H9 (cell line): ENCODE data around the gene PLA2G2E. TPM values are rescaled to one million over a fixed set of nuclear protein-coding genes. Genes with fewer than 3 reads are reported as not detected.

ENCODE experiments used
- DNase-seq: peaks from one replicate; pipeline ENCODE4 v3.0.0-alpha.2; 2017
- H2AFZ ChIP-seq: one replicate; pipeline ENCODE4 v1.6.1; 2013; ENCODE audit warnings: mild to moderate bottlenecking, low read length, control low read depth, moderate library complexity
- H2AK5ac ChIP-seq: 2 replicates; pipeline ENCODE4 v1.6.1; 2013; ENCODE audit warnings: low read length, control low read depth, mixed read lengths; ENCODE audit not compliant: insufficient read length
- H2BK120ac ChIP-seq: one replicate; pipeline ENCODE4 v1.6.1; 2013; ENCODE audit warnings: low read depth, mild to moderate bottlenecking, low read length, control low read depth, inconsistent platforms; ENCODE audit not compliant: poor library complexity, severe bottlenecking
- H2BK12ac ChIP-seq: 2 replicates; pipeline ENCODE4 v1.6.1; 2013; ENCODE audit warnings: low read length, control low read depth, mixed read lengths, low read depth; ENCODE audit not compliant: insufficient read length
- H2BK15ac ChIP-seq: 2 replicates; pipeline ENCODE4 v1.6.1; 2013; ENCODE audit warnings: low read depth, low read length, control low read depth
- H2BK20ac ChIP-seq: one replicate; pipeline ENCODE4 v1.6.1; 2013; ENCODE audit warnings: low read depth, mild to moderate bottlenecking, low read length, control low read depth, inconsistent platforms; ENCODE audit not compliant: poor library complexity, severe bottlenecking
- H2BK5ac ChIP-seq: 2 replicates; pipeline ENCODE4 v1.6.1; 2013; ENCODE audit warnings: low read length, control low read depth, mixed read lengths; ENCODE audit not compliant: insufficient read length
- H3K14ac ChIP-seq: 2 replicates; pipeline ENCODE4 v1.6.1; 2013; ENCODE audit warnings: low read length, control low read depth; ENCODE audit not compliant: insufficient read depth
- H3K18ac ChIP-seq: 2 replicates; pipeline ENCODE4 v1.6.1; 2013; ENCODE audit warnings: low read depth, mild to moderate bottlenecking, mixed read lengths, low read length, control low read depth; ENCODE audit not compliant: insufficient read length
- H3K23ac ChIP-seq: 2 replicates; pipeline ENCODE4 v1.6.1; 2013; ENCODE audit warnings: low read length, control low read depth, mixed read lengths, low read depth; ENCODE audit not compliant: insufficient read length
- H3K23me2 ChIP-seq: 2 replicates; pipeline ENCODE4 v1.6.1; 2013; ENCODE audit warnings: low read depth, mild to moderate bottlenecking, mixed read lengths, low read length, control low read depth; ENCODE audit not compliant: insufficient read length, poor library complexity, severe bottlenecking
- H3K27ac ChIP-seq: 2 replicates; pipeline ENCODE4 v1.5.1; 2013; ENCODE audit warnings: low read length, control low read depth, mixed read lengths, low read depth; ENCODE audit not compliant: insufficient read length
- H3K27me3 ChIP-seq: 2 replicates; pipeline ENCODE4 v1.6.1; 2013; ENCODE audit warnings: low read length, control low read depth, inconsistent platforms; ENCODE audit not compliant: insufficient read depth
- H3K4ac ChIP-seq: 2 replicates; pipeline ENCODE4 v1.6.1; 2013; ENCODE audit warnings: low read depth, mild to moderate bottlenecking, control low read depth, inconsistent platforms, low read length, moderate library complexity
- H3K4me1 ChIP-seq: 2 replicates; pipeline ENCODE4 v1.6.1; 2013; ENCODE audit warnings: low read length, control low read depth, inconsistent platforms; ENCODE audit not compliant: insufficient read depth
- H3K4me2 ChIP-seq: 2 replicates; pipeline ENCODE4 v1.6.1; 2013; ENCODE audit warnings: low read length, control low read depth, mixed read lengths; ENCODE audit not compliant: insufficient read length, insufficient read depth
- H3K56ac ChIP-seq: 2 replicates; pipeline ENCODE4 v1.6.1; 2013; ENCODE audit warnings: low read depth, mild to moderate bottlenecking, mixed read lengths, low read length, control low read depth; ENCODE audit not compliant: insufficient read length
- H3K79me1 ChIP-seq: 2 replicates; pipeline ENCODE4 v1.6.1; 2013; ENCODE audit warnings: low read depth, mild to moderate bottlenecking, moderate library complexity, low read length, control low read depth, inconsistent platforms; ENCODE audit not compliant: insufficient read depth, poor library complexity, severe bottlenecking
- H3K79me2 ChIP-seq: 2 replicates; pipeline ENCODE4 v1.6.1; 2013; ENCODE audit warnings: low read length, control low read depth, inconsistent platforms; ENCODE audit not compliant: insufficient read depth
- H3K9ac ChIP-seq: 2 replicates; pipeline ENCODE4 v1.6.1; 2013; ENCODE audit warnings: low read length, control low read depth, mixed read lengths; ENCODE audit not compliant: insufficient read length; ENCODE audit errors: extremely low read depth
- H3K9me3 ChIP-seq: one replicate; pipeline ENCODE4 v1.6.1; 2013; ENCODE audit warnings: low read depth, low read length, inconsistent platforms; ENCODE audit not compliant: control insufficient read depth
- H3T11ph ChIP-seq: one replicate; pipeline ENCODE4 v1.6.1; 2013; ENCODE audit warnings: mild to moderate bottlenecking, low read length, control low read depth, inconsistent platforms
- H4K20me1 ChIP-seq: one replicate; pipeline ENCODE4 v1.6.1; 2013; ENCODE audit not compliant: control insufficient read depth, insufficient read length, insufficient read depth
- H4K5ac ChIP-seq: 2 replicates; pipeline ENCODE4 v1.6.1; 2013; ENCODE audit warnings: low read depth, mild to moderate bottlenecking, mixed read lengths, low read length, control low read depth; ENCODE audit not compliant: insufficient read length
- H4K8ac ChIP-seq: replicated peaks from 2 replicates; pipeline ENCODE4 v1.6.1; 2013; ENCODE audit warnings: low read length, control low read depth, mixed read lengths, low read depth; ENCODE audit not compliant: insufficient read length
- H4K91ac ChIP-seq: 2 replicates; pipeline ENCODE4 v1.6.1; 2013; ENCODE audit warnings: low read depth, mild to moderate bottlenecking, moderate library complexity, mixed read lengths, low read length, control low read depth; ENCODE audit not compliant: insufficient read length
- H3K27ac Mint-ChIP-seq, 3 experiments: 2 replicates in 2 of 3; 3 replicates in 1 of 3; pipeline ENCODE4 v1.8.0; 2020 to 2021; ENCODE audit warnings: mixed read lengths in 3 of 3, mild to moderate bottlenecking in 1 of 3, moderate library complexity in 1 of 3
- H3K27me3 Mint-ChIP-seq: 2 replicates; pipeline ENCODE4 v1.8.0; 2021; ENCODE audit warnings: low read depth, mild to moderate bottlenecking, moderate library complexity, mixed read lengths
- H3K36me3 Mint-ChIP-seq, 3 experiments: 2 replicates in 2 of 3; 3 replicates in 1 of 3; pipeline ENCODE4 v1.8.0; 2020 to 2021; ENCODE audit warnings: low read depth in 3 of 3, mixed read lengths in 3 of 3; ENCODE audit not compliant: insufficient read depth in 1 of 3
- H3K4me1 Mint-ChIP-seq, 2 experiments: 2 replicates each; pipeline ENCODE4 v1.8.0; 2020; ENCODE audit warnings: mixed read lengths in 2 of 2
- H3K4me3 Mint-ChIP-seq, 2 experiments: 2 replicates in 1 of 2; 3 replicates in 1 of 2; pipeline ENCODE4 v1.8.0; 2020 to 2021; ENCODE audit warnings: mild to moderate bottlenecking in 2 of 2, mixed read lengths in 2 of 2, moderate library complexity in 1 of 2
- H3K9me3 Mint-ChIP-seq, 2 experiments: 2 replicates in 1 of 2; 3 replicates in 1 of 2; pipeline ENCODE4 v1.8.0; 2020; ENCODE audit warnings: mild to moderate bottlenecking in 2 of 2, mixed read lengths in 2 of 2, moderate library complexity in 1 of 2
- WGBS: extraction: QIAGEN DNeasy Blood & Tissue Kit; methylation state at CpG from one replicate; pipeline ENCODE4 v1.1.7; 2013; ENCODE audit warnings: missing lambda C conversion rate, low lambda C conversion rate, mixed read lengths; ENCODE audit not compliant: insufficient read length; ENCODE audit errors: extremely low coverage; 5-methylcytosine and 5-hydroxymethylcytosine counted together
- total RNA-seq: library from RNA; stranded (reverse); gene quantifications from 2 replicates; pipeline ENCODE4 v1.2.1, GENCODE V29; 2021
- TF ChIP-seq, protein P1 (sequence below): fragments of 200-600 bp; sonication (generic); conservative IDR thresholded peaks from 3 replicates; pipeline ENCODE4 v1.8.0; 2021; ENCODE audit warnings: antibody characterized with exemption, mild to moderate bottlenecking

Gene PLA2G2E
- total RNA-seq, 1 experiment from 2014 or later: not detected

DNA sequence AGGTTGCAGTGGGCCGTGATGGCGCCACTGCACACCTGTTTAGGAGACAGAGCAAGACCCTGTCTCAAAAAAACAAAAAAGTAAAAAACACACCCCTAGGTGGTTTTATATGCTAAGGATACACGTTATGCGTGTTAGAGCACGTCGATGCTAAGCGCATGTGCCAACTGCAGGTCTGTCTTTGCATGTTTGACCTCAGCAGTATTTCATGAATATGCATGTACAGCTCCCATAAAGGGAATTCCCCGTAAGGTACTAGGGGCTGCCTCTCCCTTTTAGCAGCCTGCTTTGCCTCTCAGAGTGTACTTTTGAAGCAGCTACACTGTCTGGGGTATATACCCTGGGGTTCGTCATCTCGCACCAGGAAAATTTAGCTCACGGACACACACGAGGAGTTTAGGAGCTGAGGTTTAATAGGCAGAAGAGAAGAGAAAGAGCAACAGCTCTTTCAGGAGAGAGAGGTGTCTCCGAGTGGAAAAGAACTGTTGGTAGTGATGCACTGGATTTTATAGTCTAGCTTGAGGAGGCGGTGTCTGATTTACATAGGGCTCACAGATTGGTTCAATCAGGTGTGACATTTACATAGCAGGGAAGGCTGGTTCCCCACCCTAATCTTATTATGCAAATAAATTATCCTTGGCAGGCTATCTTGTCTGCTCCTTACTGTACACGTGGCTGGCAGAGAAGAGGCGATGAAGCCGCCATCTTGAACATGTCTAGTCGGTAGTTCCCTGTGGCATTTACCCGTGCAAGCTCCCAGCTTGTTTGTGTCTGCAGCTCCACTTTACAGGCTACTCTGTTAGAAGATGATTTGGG, 45.4 kb downstream of the PLA2G2E start:
- WGBS: no CpG with 5 or more reads among the region's 19 CpGs
- H2AK5ac ChIP-seq: no peak overlapping the region
- no peak overlapping the region for H2BK5ac ChIP-seq
- peak overlapping the region in 1 of 3 experiments; percentile 86; a peak in 1 of 7 replicates for H3K27ac Mint-ChIP-seq
- H3K4me3 Mint-ChIP-seq: no peak overlapping the region
- no peak overlapping the region for H3K4ac ChIP-seq
- no peak overlapping the region for H2BK12ac ChIP-seq
- H3K23ac ChIP-seq: no peak overlapping the region
- H3K9ac ChIP-seq: no peak overlapping the region
- no peak overlapping the region for H3K27ac ChIP-seq
- H3K36me3 Mint-ChIP-seq: no peaks in the 10 kb centered on the region; a peak in 1 of 7 replicates
- peaks cover 2% of the 10 kb centered on the region; the same call in 1 of the 2 replicates for H3K79me2 ChIP-seq
- H3K14ac ChIP-seq: no peak overlapping the region
- no peak overlapping the region for H3K18ac ChIP-seq
- H3T11ph ChIP-seq: no peak overlapping the region
- H3K23me2 ChIP-seq: peaks cover 3% of the 10 kb centered on the region
- H3K9me3 Mint-ChIP-seq: peaks cover 0 to 7% of the 10 kb centered on the region in 2 experiments; a peak in 3 of 5 replicates
- H4K8ac ChIP-seq: no peak overlapping the region
- no peaks in the 10 kb centered on the region for H4K20me1 ChIP-seq
- H3K56ac ChIP-seq: no peak overlapping the region
- H3K4me2 ChIP-seq: no peak overlapping the region
- H2BK15ac ChIP-seq: no peak overlapping the region
- no peak overlapping the region for H4K5ac ChIP-seq
- H3K4me1 ChIP-seq: no peaks in the 10 kb centered on the region
- H3K9me3 ChIP-seq: no peaks in the 10 kb centered on the region
- H3K4me1 Mint-ChIP-seq: peaks cover 10 to 14% of the 10 kb centered on the region in 2 experiments
- no peak overlapping the region for H2BK20ac ChIP-seq
- no peak overlapping the region for H4K91ac ChIP-seq
- no peak for DNase-seq
- H2BK120ac ChIP-seq: no peak overlapping the region
- TF ChIP-seq, protein P1, sequence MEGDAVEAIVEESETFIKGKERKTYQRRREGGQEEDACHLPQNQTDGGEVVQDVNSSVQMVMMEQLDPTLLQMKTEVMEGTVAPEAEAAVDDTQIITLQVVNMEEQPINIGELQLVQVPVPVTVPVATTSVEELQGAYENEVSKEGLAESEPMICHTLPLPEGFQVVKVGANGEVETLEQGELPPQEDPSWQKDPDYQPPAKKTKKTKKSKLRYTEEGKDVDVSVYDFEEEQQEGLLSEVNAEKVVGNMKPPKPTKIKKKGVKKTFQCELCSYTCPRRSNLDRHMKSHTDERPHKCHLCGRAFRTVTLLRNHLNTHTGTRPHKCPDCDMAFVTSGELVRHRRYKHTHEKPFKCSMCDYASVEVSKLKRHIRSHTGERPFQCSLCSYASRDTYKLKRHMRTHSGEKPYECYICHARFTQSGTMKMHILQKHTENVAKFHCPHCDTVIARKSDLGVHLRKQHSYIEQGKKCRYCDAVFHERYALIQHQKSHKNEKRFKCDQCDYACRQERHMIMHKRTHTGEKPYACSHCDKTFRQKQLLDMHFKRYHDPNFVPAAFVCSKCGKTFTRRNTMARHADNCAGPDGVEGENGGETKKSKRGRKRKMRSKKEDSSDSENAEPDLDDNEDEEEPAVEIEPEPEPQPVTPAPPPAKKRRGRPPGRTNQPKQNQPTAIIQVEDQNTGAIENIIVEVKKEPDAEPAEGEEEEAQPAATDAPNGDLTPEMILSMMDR: no peak
- no peaks in the 10 kb centered on the region for H3K27me3 ChIP-seq
- H2AFZ ChIP-seq: no peak overlapping the region
- peaks cover 2% of the 10 kb centered on the region for H3K27me3 Mint-ChIP-seq
- no peaks in the 10 kb centered on the region for H3K79me1 ChIP-seq
